ENCODE data around the gene TOM1. TPM values are rescaled to one million over a fixed set of nuclear protein-coding genes. Genes with fewer than 3 reads are reported as not detected.
A peak's percentile ranks its signal among the peaks of the same experiment; 100 is the strongest.

The TOM1 gene
- polyA plus RNA-seq, 1 donor = 66.8 TPM

DNA sequence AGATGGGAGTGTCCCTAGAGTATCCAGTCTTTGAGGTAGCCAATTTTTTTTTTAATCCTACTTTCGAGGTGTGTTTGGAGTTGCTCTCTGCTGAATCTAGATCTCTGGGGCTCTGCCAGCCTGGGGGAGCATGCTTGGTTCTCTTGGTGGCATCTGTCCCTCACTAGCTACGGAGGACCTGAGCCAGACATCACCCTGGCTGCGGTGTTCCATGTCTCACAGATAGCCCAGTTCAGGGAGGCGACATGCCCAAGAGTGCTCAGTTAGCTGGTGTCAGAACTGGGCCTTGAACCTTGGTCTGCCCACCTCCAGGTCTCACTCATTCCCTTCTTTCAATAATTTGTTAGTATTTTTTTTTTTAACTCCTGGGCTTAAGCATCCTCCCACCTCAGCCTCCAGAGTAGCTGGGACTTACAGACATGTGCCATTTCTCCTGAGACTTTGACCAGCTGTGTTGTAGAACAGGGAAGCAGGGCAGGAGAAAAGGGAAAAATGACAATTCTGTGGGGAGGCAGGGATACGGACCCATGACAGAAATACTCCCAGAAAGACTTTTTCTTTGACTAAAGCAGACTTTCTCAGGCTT is 81.8 kb downstream of the TOM1 start:
- no CpG with 5 or more reads among the region's 5 CpGs for WGBS (ENCODE audit: insufficient coverage, low lambda C conversion rate)
- Histone ChIP-seq H3K36me3 (ENCODE audit: control insufficient read depth, insufficient read depth, low read length) (peaks cover 12% of the 10 kb centered on the region), H3K9me3 (ENCODE audit: control insufficient read depth, low read depth, low read length) (no peaks in the 10 kb centered on the region), H3K27me3 (ENCODE audit: control insufficient read depth, insufficient read depth, low read length) (no peaks in the 10 kb centered on the region), H3K27ac (ENCODE audit: low read length) (peak overlapping the region; percentile 84), H3K4me3 (ENCODE audit: low read length) (peak overlapping the region; percentile 69), H3K4me1 (ENCODE audit: control insufficient read depth, insufficient read depth, low read length) (peaks cover 61% of the 10 kb centered on the region)
- peak in 1 of 2 donors; percentile 59 for DNase-seq

DNA sequence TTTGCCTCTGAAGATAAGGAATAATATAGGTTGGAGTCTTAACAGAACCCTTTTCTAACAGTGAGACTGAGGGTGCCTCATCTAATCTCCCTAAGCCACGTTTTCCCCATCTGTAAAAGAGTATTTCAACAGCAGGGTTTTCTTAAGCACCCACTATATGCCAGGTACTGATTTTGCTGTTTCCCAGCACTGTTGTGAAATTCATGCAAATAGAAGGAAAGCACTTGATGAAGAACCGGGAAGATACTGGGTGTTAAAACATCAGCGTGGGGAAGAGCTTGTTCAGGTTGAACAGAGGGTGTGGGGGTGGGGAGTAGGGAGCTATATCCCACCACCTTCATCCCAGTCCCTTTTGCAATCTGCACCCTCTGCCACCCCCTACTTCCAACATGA is 84.0 kb downstream of the TOM1 start:
- peaks cover 41% of the 10 kb centered on the region for H3K4me1 ChIP-seq (ENCODE audit: control insufficient read depth, insufficient read depth, low read length)
- DNase-seq = no peak
- WGBS (ENCODE audit: insufficient coverage, low lambda C conversion rate) = no CpG with 5 or more reads among the region's 3 CpGs
- H3K27ac ChIP-seq (ENCODE audit: low read length) = no peak overlapping the region
- H3K4me3 ChIP-seq (ENCODE audit: low read length) = peak overlapping the region; percentile 33
- no peaks in the 10 kb centered on the region for H3K27me3 ChIP-seq (ENCODE audit: control insufficient read depth, insufficient read depth, low read length)
- peaks cover 25% of the 10 kb centered on the region for H3K36me3 ChIP-seq (ENCODE audit: control insufficient read depth, insufficient read depth, low read length)
- H3K9me3 ChIP-seq (ENCODE audit: control insufficient read depth, low read depth, low read length) = no peaks in the 10 kb centered on the region

DNA sequence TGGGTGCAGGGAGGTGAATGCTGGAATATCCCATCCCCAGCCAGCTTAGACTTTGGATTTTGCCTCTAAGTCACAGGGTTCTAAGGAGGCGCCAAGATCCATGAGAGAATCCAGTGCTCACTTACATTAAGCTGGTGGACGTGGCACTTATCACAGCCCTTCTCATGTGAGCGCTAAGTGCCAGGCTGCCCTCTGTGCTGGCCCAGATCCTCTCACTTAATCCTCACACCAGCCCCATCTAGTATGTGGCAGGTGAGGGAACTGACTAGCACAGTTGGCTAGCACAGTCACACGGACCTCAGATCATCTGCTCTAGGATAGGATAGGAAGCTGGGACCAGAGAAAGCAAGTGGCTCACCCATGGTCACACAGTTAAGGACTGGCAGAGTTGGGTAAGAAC is 84.8 kb downstream of the TOM1 start:
- DNase-seq = peak in 1 of 2 donors; percentile 78
- Histone ChIP-seq H3K4me1 (ENCODE audit: control insufficient read depth, insufficient read depth, low read length) (peaks cover 34% of the 10 kb centered on the region), H3K27me3 (ENCODE audit: control insufficient read depth, insufficient read depth, low read length) (no peaks in the 10 kb centered on the region), H3K9me3 (ENCODE audit: control insufficient read depth, low read depth, low read length) (no peaks in the 10 kb centered on the region), H3K36me3 (ENCODE audit: control insufficient read depth, insufficient read depth, low read length) (peaks cover 26% of the 10 kb centered on the region), H3K27ac (ENCODE audit: low read length) (peak overlapping the region; percentile 68), H3K4me3 (ENCODE audit: low read length) (peak overlapping the region; percentile 15)
- no CpG with 5 or more reads among the region's 4 CpGs for WGBS (ENCODE audit: insufficient coverage, low lambda C conversion rate)

DNA sequence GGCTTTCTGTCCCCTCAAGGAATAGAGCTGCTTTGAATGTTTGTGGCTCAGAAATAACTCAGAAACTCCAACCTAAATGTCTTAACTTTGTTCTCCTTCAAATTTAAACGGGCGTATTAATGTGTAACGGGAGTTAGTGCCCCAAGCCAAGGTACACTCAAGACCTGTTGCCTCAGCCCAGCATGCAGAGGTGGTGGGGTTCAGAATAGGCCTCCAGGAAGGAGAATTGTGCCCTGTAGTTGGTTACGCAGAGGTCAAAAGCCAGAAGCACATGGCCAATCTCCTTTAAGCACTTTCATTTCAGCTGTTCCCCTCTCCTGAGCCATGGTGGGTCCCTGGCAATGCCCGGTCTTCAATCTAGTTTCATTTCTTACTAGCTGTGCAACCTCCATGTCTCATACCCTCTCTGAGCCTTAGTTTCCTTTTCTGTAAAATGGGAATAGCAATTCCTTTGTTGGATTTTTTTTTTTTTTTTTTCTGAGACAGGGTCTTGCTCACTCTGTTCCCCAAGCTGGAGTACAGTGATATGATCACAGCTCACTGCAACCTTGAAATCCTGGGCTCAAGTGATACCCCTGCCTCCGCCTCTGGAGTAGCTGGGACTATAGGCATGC is 85.4 kb downstream of the TOM1 start:
- peak overlapping the region; percentile 15 for H3K4me3 ChIP-seq (ENCODE audit: low read length)
- peaks cover 32% of the 10 kb centered on the region for H3K36me3 ChIP-seq (ENCODE audit: control insufficient read depth, insufficient read depth, low read length)
- no CpG with 5 or more reads among the region's 6 CpGs for WGBS (ENCODE audit: insufficient coverage, low lambda C conversion rate)
- peaks cover 28% of the 10 kb centered on the region for H3K4me1 ChIP-seq (ENCODE audit: control insufficient read depth, insufficient read depth, low read length)
- no peaks in the 10 kb centered on the region for H3K27me3 ChIP-seq (ENCODE audit: control insufficient read depth, insufficient read depth, low read length)
- peak overlapping the region; percentile 68 for H3K27ac ChIP-seq (ENCODE audit: low read length)
- DNase-seq = peak in 1 of 2 donors; percentile 63
- no peaks in the 10 kb centered on the region for H3K9me3 ChIP-seq (ENCODE audit: control insufficient read depth, low read depth, low read length)

DNA sequence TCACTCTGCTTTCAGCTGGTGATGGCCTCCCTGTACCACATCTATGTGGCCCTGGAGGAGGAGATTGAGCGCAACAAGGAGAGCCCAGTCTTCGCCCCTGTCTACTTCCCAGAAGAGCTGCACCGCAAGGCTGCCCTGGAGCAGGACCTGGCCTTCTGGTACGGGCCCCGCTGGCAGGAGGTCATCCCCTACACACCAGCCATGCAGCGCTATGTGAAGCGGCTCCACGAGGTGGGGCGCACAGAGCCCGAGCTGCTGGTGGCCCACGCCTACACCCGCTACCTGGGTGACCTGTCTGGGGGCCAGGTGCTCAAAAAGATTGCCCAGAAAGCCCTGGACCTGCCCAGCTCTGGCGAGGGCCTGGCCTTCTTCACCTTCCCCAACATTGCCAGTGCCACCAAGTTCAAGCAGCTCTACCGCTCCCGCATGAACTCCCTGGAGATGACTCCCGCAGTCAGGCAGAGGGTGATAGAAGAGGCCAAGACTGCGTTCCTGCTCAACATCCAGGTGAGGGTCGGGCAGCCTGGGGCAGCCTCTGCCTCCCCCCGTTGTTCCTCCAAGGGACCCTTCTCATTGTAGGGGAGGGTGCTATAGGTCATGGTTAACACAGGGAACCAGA is 87.1 kb downstream of the TOM1 start:
- WGBS (ENCODE audit: insufficient coverage, low lambda C conversion rate) = no CpG with 5 or more reads among the region's 19 CpGs
- Histone ChIP-seq H3K27ac (ENCODE audit: low read length) (no peak overlapping the region), H3K4me3 (ENCODE audit: low read length) (no peak overlapping the region), H3K9me3 (ENCODE audit: control insufficient read depth, low read depth, low read length) (no peaks in the 10 kb centered on the region), H3K36me3 (ENCODE audit: control insufficient read depth, insufficient read depth, low read length) (peaks cover 39% of the 10 kb centered on the region), H3K4me1 (ENCODE audit: control insufficient read depth, insufficient read depth, low read length) (peaks cover 20% of the 10 kb centered on the region), H3K27me3 (ENCODE audit: control insufficient read depth, insufficient read depth, low read length) (no peaks in the 10 kb centered on the region)
- no peak for DNase-seq

DNA sequence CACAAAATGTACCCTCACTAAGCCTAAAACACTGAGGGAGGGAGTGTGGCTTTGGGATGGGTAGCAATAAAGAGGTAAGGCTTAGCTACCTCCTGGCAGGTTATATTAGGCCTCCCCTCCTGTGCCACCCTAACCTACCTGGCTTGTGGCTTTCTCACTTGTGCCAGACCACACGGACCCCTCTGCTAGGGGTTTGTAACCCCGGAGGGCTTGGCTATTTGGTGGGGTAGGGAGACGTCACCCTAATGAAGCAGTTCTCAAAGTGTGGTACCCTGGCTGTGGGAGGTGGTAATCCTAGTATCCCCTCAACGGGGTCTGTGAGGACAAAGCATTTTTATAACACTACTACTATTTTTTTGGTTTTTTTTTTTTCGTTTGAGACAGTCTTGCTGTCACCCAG is 91.2 kb downstream of the TOM1 start:
- peaks cover 37% of the 10 kb centered on the region for H3K36me3 ChIP-seq (ENCODE audit: control insufficient read depth, insufficient read depth, low read length)

DNA sequence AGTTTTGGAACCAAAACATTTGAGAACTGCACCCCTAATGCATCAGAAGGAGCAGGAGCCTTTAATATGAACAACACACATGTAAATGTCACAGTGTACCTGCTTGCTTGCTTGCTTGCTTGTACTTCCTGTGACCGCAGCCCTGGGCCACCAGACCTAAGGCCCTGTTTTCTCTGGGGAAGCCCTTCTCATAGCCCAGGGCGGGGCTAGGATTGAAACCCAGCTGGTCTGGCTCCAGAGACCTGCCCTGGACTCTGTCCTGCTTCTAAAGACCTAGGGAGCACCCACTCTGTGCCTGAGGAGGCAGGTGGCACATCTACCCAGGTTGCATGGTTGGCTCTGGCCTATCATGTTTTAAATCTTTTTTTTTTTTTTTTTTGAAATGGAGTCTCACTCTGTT is 92.7 kb downstream of the TOM1 start:
- no peaks in the 10 kb centered on the region for H3K9me3 ChIP-seq (ENCODE audit: control insufficient read depth, low read depth, low read length)
- peaks cover 16% of the 10 kb centered on the region for H3K4me1 ChIP-seq (ENCODE audit: control insufficient read depth, insufficient read depth, low read length)
- H3K4me3 ChIP-seq (ENCODE audit: low read length) = no peak overlapping the region
- no peak overlapping the region for H3K27ac ChIP-seq (ENCODE audit: low read length)
- WGBS (ENCODE audit: insufficient coverage, low lambda C conversion rate) = no CpG with 5 or more reads among the region's 2 CpGs
- DNase-seq = no peak
- H3K27me3 ChIP-seq (ENCODE audit: control insufficient read depth, insufficient read depth, low read length) = no peaks in the 10 kb centered on the region
- H3K36me3 ChIP-seq (ENCODE audit: control insufficient read depth, insufficient read depth, low read length) = peaks cover 26% of the 10 kb centered on the region

More for the DNA sequence above, 91.2 kb downstream of the TOM1 start:
- no peak for DNase-seq
- Histone ChIP-seq H3K9me3 (ENCODE audit: control insufficient read depth, low read depth, low read length) (no peaks in the 10 kb centered on the region), H3K4me1 (ENCODE audit: control insufficient read depth, insufficient read depth, low read length) (peaks cover 12% of the 10 kb centered on the region), H3K27ac (ENCODE audit: low read length) (no peak overlapping the region), H3K27me3 (ENCODE audit: control insufficient read depth, insufficient read depth, low read length) (no peaks in the 10 kb centered on the region), H3K4me3 (ENCODE audit: low read length) (no peak overlapping the region)
- WGBS (ENCODE audit: insufficient coverage, low lambda C conversion rate) = 100% methylated on average over 1 of the region's 5 CpGs

DNA sequence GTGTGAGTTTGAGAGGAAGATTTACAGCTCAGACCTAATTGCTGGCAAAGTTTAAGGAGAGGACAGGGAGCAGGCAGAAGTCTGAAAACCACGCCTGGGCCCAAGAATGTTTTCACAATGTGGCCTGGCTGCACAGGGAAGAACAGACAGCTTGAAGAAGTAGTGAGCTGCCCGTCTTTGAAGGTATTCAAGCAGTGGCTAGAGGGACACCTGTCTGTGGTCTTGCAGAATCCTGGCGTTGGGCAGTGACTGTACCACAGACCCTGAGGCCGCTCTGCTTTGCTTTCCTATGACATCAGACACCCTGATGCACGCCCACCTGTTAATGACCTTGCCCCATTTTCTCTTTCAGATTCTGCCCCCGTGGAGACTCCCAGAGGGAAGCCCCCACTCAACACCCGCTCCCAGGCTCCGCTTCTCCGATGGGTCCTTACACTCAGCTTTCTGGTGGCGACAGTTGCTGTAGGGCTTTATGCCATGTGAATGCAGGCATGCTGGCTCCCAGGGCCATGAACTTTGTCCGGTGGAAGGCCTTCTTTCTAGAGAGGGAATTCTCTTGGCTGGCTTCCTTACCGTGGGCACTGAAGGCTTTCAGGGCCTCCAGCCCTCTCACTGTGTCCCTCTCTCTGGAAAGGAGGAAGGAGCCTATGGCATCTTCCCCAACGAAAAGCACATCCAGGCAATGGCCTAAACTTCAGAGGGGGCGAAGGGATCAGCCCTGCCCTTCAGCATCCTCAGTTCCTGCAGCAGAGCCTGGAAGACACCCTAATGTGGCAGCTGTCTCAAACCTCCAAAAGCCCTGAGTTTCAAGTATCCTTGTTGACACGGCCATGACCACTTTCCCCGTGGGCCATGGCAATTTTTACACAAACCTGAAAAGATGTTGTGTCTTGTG is 93.7 kb downstream of the TOM1 start:
- H3K27ac ChIP-seq (ENCODE audit: low read length) = no peak overlapping the region
- no peak overlapping the region for H3K4me3 ChIP-seq (ENCODE audit: low read length)
- WGBS (ENCODE audit: insufficient coverage, low lambda C conversion rate) = 100% methylated on average over 1 of the region's 16 CpGs
- peak in 1 of 2 donors; percentile 42 for DNase-seq
- H3K27me3 ChIP-seq (ENCODE audit: control insufficient read depth, insufficient read depth, low read length) = no peaks in the 10 kb centered on the region
- peaks cover 17% of the 10 kb centered on the region for H3K4me1 ChIP-seq (ENCODE audit: control insufficient read depth, insufficient read depth, low read length)
- H3K9me3 ChIP-seq (ENCODE audit: control insufficient read depth, low read depth, low read length) = no peaks in the 10 kb centered on the region
- H3K36me3 ChIP-seq (ENCODE audit: control insufficient read depth, insufficient read depth, low read length) = peaks cover 21% of the 10 kb centered on the region

- no CpG with 5 or more reads among the region's 4 CpGs for WGBS (ENCODE audit: insufficient coverage, low lambda C conversion rate)
- H3K36me3 ChIP-seq (ENCODE audit: control insufficient read depth, insufficient read depth, low read length) = peaks cover 21% of the 10 kb centered on the region
- no peaks in the 10 kb centered on the region for H3K9me3 ChIP-seq (ENCODE audit: control insufficient read depth, low read depth, low read length)
- peaks cover 17% of the 10 kb centered on the region for H3K4me1 ChIP-seq (ENCODE audit: control insufficient read depth, insufficient read depth, low read length)
- no peak overlapping the region for H3K27ac ChIP-seq (ENCODE audit: low read length)
- no peak for DNase-seq
- no peaks in the 10 kb centered on the region for H3K27me3 ChIP-seq (ENCODE audit: control insufficient read depth, insufficient read depth, low read length)
- no peak overlapping the region for H3K4me3 ChIP-seq (ENCODE audit: low read length)
These were observed 94.3 kb downstream of the TOM1 start for GRCh38 chr22:35394011-35394312.

DNA sequence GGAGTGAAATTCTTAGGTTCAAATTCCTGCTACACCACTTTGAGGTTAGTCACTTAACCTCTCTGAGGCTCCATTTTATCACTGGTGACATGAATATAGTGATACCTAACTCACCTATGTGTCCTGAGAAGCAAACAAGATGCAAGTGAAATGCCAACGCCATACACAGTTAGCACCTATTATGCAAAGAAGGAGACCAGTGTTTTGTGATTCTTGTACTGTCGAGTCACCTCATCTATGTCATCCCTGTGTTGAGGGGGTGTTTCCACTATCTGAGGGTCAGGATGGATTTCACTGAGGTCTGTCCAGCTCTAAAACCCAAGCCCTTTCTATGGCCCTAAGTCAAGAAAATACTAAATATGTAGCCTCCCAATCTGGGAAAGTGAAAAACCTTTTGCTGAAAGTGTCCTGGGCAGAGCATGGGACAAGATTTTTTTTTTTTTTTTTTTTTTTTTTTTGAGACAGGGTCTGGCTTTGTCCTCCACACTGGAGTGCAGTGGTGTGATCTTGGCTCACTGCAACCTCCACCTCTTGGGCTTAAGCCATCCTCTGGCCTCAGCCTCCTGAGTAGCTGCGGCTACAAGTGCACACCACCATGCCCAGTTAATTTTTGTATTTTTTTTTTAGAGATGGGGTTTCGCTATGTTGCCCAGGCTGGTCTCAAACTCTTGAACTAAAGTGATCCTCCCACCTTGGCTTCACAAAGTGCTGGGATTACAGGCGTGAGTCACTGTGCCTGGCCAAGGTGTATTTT is 95.3 kb downstream of the TOM1 start:
- Histone ChIP-seq H3K4me3 (ENCODE audit: low read length) (no peak overlapping the region), H3K27me3 (ENCODE audit: control insufficient read depth, insufficient read depth, low read length) (no peaks in the 10 kb centered on the region), H3K27ac (ENCODE audit: low read length) (no peak overlapping the region), H3K9me3 (ENCODE audit: control insufficient read depth, low read depth, low read length) (peaks cover 3% of the 10 kb centered on the region), H3K36me3 (ENCODE audit: control insufficient read depth, insufficient read depth, low read length) (peaks cover 15% of the 10 kb centered on the region), H3K4me1 (ENCODE audit: control insufficient read depth, insufficient read depth, low read length) (peaks cover 17% of the 10 kb centered on the region)
- WGBS (ENCODE audit: insufficient coverage, low lambda C conversion rate) = no CpG with 5 or more reads among the region's 5 CpGs
- DNase-seq = no peak

All from large intestine (tissue), 3 donors.